Lung (tissue), 12 donors: ENCODE results near the gene IDH2. TPM values are rescaled to one million over a fixed set of nuclear protein-coding genes. Genes with fewer than 3 reads are reported as not detected.

Experiments used
- ATAC-seq: fragments of 200-7000 bp; cut with Tn5 transposase; one replicate; pipeline ENCODE4 v1.9.1; 2020; ENCODE audit warnings: moderate number of reproducible peaks; ENCODE audit not compliant: insufficient read depth, low FRiP score
- DNase-seq, 3 donors: peaks; one replicate each; pipeline ENCODE4 v3.0.0-alpha.2; 2013 to 2017
- H3K27ac ChIP-seq, 2 donors: one replicate each; pipeline ENCODE4 v1.5.1; 2013; ENCODE audit warnings: mild to moderate bottlenecking in 2 of 2, moderate library complexity in 2 of 2, control low read depth in 1 of 2, inconsistent platforms in 1 of 2, low read depth in 1 of 2, low read length in 1 of 2
- H3K27me3 ChIP-seq, 3 donors: one replicate each; pipeline ENCODE4 v1.5.1; 2013; ENCODE audit warnings: low read length in 2 of 3; ENCODE audit not compliant: control insufficient read depth in 3 of 3, insufficient read depth in 3 of 3
- H3K36me3 ChIP-seq, 4 donors: one replicate each; pipeline ENCODE4 v1.5.1; 2013; ENCODE audit warnings: low read length in 4 of 4, mild to moderate bottlenecking in 1 of 4, moderate library complexity in 1 of 4; ENCODE audit not compliant: control insufficient read depth in 4 of 4, insufficient read depth in 4 of 4
- H3K4me1 ChIP-seq, 5 donors: one replicate each; pipeline ENCODE4 v1.5.1; 2013; ENCODE audit warnings: low read length in 5 of 5, mild to moderate bottlenecking in 2 of 5, moderate library complexity in 1 of 5; ENCODE audit not compliant: control insufficient read depth in 5 of 5, insufficient read depth in 5 of 5
- H3K4me3 ChIP-seq: one replicate; pipeline ENCODE4 v1.5.1; 2013; ENCODE audit warnings: mild to moderate bottlenecking, control low read depth, moderate library complexity
- H3K9ac ChIP-seq, 2 donors: one replicate each; pipeline ENCODE4 v1.5.1; 2013; ENCODE audit warnings: low read length in 2 of 2, control low read depth in 1 of 2; ENCODE audit not compliant: insufficient read depth in 1 of 2
- H3K9me3 ChIP-seq, 4 donors: one replicate each; pipeline ENCODE4 v1.5.1; 2013; ENCODE audit warnings: low read length in 3 of 4, mild to moderate bottlenecking in 1 of 4, moderate library complexity in 1 of 4; ENCODE audit not compliant: control insufficient read depth in 4 of 4, insufficient read depth in 3 of 4
- CTCF ChIP-seq: IDR thresholded peaks from 2 replicates; pipeline ENCODE4 v1.5.1; 2012; ENCODE audit warnings: mild to moderate bottlenecking; ENCODE audit errors: control extremely low read depth, extremely low read depth
- WGBS, 2 donors: extraction: QIAGEN DNeasy Blood & Tissue Kit; methylation state at CpG; one replicate each; pipeline ENCODE4 v1.1.7; 2013; 5-methylcytosine and 5-hydroxymethylcytosine counted together
- polyA plus RNA-seq, 2 donors: library from polyadenylated mRNA; stranded (reverse); fragments of 200-250 nt; gene quantifications; one replicate each; pipeline ENCODE4 v1.2.1, GENCODE V29; 2013
- total RNA-seq, 2 donors: library from RNA; depleted of rRNA in 1 of 2; stranded (reverse); fragments of >200 nt in 1 of 2; gene quantifications; one replicate each; pipeline ENCODE4 v1.2.1, GENCODE V29; 2014 to 2021
- donor health status: control.
- donor health status: control.
- donor health status: Bipolar disorder and iron deficiency.
- donor health status: healthy.
- donor health status: DM: yes; HTN: yes; CAD: no.

The IDH2 gene
- total and polyA plus RNA-seq, 4 donors, result 52.0 to 85.8 (median 72.3) TPM

- Histone ChIP-seq H3K36me3 (peaks cover 0 to 4% (median under 1%) of the 10 kb centered on the region in 4 donors), H3K27me3 (no peaks in the 10 kb centered on the region), H3K9ac (no peak overlapping the region), H3K27ac (peak overlapping the region in 1 of 2 donors; percentile 84), H3K9me3 (no peaks in the 10 kb centered on the region), H3K4me3 (no peak overlapping the region), H3K4me1 (peaks cover 0 to 29% (median 16%) of the 10 kb centered on the region in 5 donors)
- ATAC-seq (no peak), DNase-seq (no peak)
- no peak for TF ChIP-seq CTCF
- 72 to 76% methylated on average over 7 of the region's 7 CpGs for WGBS, 2 donors
Measured at GRCh38 chr15:90046289-90046688, 56.0 kb downstream of the IDH2 start.

GRCh38 chr15:90044916-90045371 is 57.3 kb downstream of the IDH2 start:
- no peak overlapping the region for H3K9ac ChIP-seq
- no peaks in the 10 kb centered on the region for H3K27me3 ChIP-seq
- TF ChIP-seq CTCF, result no peak
- H3K4me1 ChIP-seq, result peaks cover 0 to 33% (median 21%) of the 10 kb centered on the region in 5 donors
- no peaks in the 10 kb centered on the region for H3K9me3 ChIP-seq
- DNase-seq, result no peak
- no peak overlapping the region for H3K4me3 ChIP-seq
- peak overlapping the region in 1 of 2 donors; percentile 30 for H3K27ac ChIP-seq
- 94 to 95% methylated on average over 4 of the region's 4 CpGs for WGBS, 2 donors
- H3K36me3 ChIP-seq, result peaks cover 0 to 4% (median under 1%) of the 10 kb centered on the region in 4 donors
- no peak for ATAC-seq

GRCh38 chr15:90044191-90044590 is 58.1 kb downstream of the IDH2 start:
- no peak for TF ChIP-seq CTCF
- Histone ChIP-seq H3K9me3 (no peaks in the 10 kb centered on the region), H3K36me3 (peaks cover 0 to 4% (median under 1%) of the 10 kb centered on the region in 4 donors), H3K27ac (no peak overlapping the region), H3K4me3 (no peak overlapping the region), H3K4me1 (peaks cover 0 to 34% (median 21%) of the 10 kb centered on the region in 5 donors), H3K9ac (no peak overlapping the region), H3K27me3 (no peaks in the 10 kb centered on the region)
- no peak for ATAC-seq
- no peak for DNase-seq
- WGBS, 2 donors, result 74 to 88% methylated on average over 14 of the region's 14 CpGs

DNA sequence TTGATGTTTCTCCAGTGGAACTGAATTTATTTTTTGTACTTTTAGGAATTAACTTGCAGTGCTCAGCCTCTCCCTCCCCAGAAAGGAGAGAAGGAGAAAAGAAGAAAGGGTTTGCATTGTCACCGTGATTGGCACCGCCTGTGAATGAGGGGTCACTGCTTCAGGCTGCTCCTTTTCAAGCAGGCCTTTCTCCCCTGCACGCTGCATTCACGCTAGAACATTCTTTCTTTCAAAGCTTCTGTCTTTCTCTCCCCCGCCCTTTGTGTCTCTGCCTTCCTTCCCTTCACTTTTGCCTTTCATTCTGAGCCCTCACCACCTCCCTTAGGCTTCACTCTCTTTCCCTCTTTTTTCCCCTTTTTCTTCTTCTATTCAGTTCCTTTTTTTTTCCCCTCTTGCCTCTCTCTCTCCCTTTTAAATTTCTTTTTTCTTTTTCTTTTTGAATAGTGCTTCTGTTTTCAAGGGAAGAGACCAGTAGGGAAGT is 58.7 kb downstream of the IDH2 start:
- H3K9ac ChIP-seq, result no peak overlapping the region
- H3K4me1 ChIP-seq, result peaks cover 0 to 35% (median 23%) of the 10 kb centered on the region in 5 donors
- no peaks in the 10 kb centered on the region for H3K27me3 ChIP-seq
- ATAC-seq, result no peak
- H3K4me3 ChIP-seq, result no peak overlapping the region
- no peak for TF ChIP-seq CTCF
- peaks cover 0 to 4% (median under 1%) of the 10 kb centered on the region in 4 donors for H3K36me3 ChIP-seq
- no peak overlapping the region for H3K27ac ChIP-seq
- WGBS, 2 donors, result 93 to 97% methylated on average over 5 of the region's 5 CpGs
- DNase-seq, result no peak
- H3K9me3 ChIP-seq, result no peaks in the 10 kb centered on the region
